ENCODE results near the gene PRPF19.

- TF ChIP-seq POLR2A (IDR thresholded peaks at IDR 0.05) = no peak
- TF ChIP-seq, protein P1, sequence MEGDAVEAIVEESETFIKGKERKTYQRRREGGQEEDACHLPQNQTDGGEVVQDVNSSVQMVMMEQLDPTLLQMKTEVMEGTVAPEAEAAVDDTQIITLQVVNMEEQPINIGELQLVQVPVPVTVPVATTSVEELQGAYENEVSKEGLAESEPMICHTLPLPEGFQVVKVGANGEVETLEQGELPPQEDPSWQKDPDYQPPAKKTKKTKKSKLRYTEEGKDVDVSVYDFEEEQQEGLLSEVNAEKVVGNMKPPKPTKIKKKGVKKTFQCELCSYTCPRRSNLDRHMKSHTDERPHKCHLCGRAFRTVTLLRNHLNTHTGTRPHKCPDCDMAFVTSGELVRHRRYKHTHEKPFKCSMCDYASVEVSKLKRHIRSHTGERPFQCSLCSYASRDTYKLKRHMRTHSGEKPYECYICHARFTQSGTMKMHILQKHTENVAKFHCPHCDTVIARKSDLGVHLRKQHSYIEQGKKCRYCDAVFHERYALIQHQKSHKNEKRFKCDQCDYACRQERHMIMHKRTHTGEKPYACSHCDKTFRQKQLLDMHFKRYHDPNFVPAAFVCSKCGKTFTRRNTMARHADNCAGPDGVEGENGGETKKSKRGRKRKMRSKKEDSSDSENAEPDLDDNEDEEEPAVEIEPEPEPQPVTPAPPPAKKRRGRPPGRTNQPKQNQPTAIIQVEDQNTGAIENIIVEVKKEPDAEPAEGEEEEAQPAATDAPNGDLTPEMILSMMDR (IDR thresholded peaks at IDR 0.05) = no peak
Measured at GRCh38 chr11:60872961-60873524, 33.3 kb downstream of the PRPF19 start.
